Ovary (tissue), 9 donors: Measurements from ENCODE around the gene PLEKHJ1. TPM values are rescaled to one million over a fixed set of nuclear protein-coding genes. Genes with fewer than 3 reads are reported as not detected.

Experiments
- DNase-seq, 5 donors: peaks; one replicate each; pipeline ENCODE4 v3.0.0-alpha.2; 2019 to 2020
- H3K27ac ChIP-seq, 2 donors: fragments of 200-600 bp; one replicate each; pipeline versions ENCODE4 v1.5.1 to v1.8.0; 2019 to 2022
- H3K27me3 ChIP-seq: fragments of 200-600 bp; one replicate; pipeline ENCODE4 v1.8.0; 2022
- H3K36me3 ChIP-seq: fragments of 200-600 bp; sonication (generic); one replicate; pipeline ENCODE4 v1.5.1; 2019
- H3K4me1 ChIP-seq: one replicate; pipeline ENCODE4 v1.8.1; 2013; ENCODE audit warnings: mild to moderate bottlenecking, moderate library complexity; ENCODE audit not compliant: insufficient read depth
- H3K4me3 ChIP-seq: fragments of 200-600 bp; sonication (generic); one replicate; pipeline ENCODE4 v1.5.1; 2017
- H3K9me3 ChIP-seq, 2 donors: fragments of 200-600 bp in 1 of 2; sonication (generic) in 1 of 2; one replicate each; pipeline versions ENCODE4 v1.5.1 to v1.8.1; 2013 to 2019; ENCODE audit warnings: mild to moderate bottlenecking in 1 of 2, moderate library complexity in 1 of 2
- EP300 ChIP-seq: sonication (generic); formaldehyde crosslinking; IDR thresholded peaks from one replicate; pipeline ENCODE4 v1.6.1; 2017; ENCODE audit warnings: antibody characterized with exemption
- POLR2A ChIP-seq: fragments of 450-650 bp; IDR thresholded peaks from one replicate; pipeline ENCODE4 v1.6.1; 2017; ENCODE audit warnings: antibody characterized with exemption, mild to moderate bottlenecking, moderate library complexity
- WGBS, 3 donors: extraction: QIAGEN DNeasy Blood & Tissue Kit in 1 of 3; methylation state at CpG; one replicate each; pipeline versions ENCODE4 v1.1.5 to v1.1.7; 2013 to 2017; 5-methylcytosine and 5-hydroxymethylcytosine counted together
- intact Hi-C, 4 donors: fragments of 100-400 bp; cut with DNase I; formaldehyde crosslinking; loops; one replicate each; pipeline versions ENCODE4 v1.11.0 to v1.15.1; 2022 to 2023
- polyA plus RNA-seq, 2 donors: library from polyadenylated mRNA; stranded (reverse); fragments of 200-250 nt in 1 of 2; fragments of 350-450 nt in 1 of 2; fragmentation: Illumina TruSeq in 1 of 2; extraction: RNeasy Lipid Tissue Mini Kit (QIAGEN cat#74804) in 1 of 2; gene quantifications; one replicate each; pipeline ENCODE4 v1.2.3, GENCODE V29; 2013 to 2014
- total RNA-seq, 7 donors: library from RNA; depleted of rRNA in 2 of 7; stranded (reverse); fragments of >200 nt in 2 of 7; fragmentation: NEBNext Ultra II Directional in 3 of 7; extraction: Animal tissue kit (Norgen Biotek cat#: 25700) in 3 of 7; gene quantifications; one replicate each; pipeline versions ENCODE4 v1.1.0 to v1.2.4, GENCODE V29; 2016 to 2023
- TF ChIP-seq, protein P1 (sequence below), 3 donors: fragments of 450-650 bp in 2 of 3; fragments of 200-600 bp in 1 of 3; IDR thresholded peaks; one replicate each; pipeline versions ENCODE4 v1.5.1 to v1.8.0; 2016 to 2022; ENCODE audit warnings: antibody characterized with exemption in 3 of 3, mild to moderate bottlenecking in 1 of 3
- donor health status: DM: no; HTN: no; CAD: no; lungs with moderate emphysema.
- donor health status: DM: no; HTN: no; CAD: no.
- donor health status: Bipolar disorder and iron deficiency.
- donor health status: DM: yes; HTN: yes; CAD: no.
- donor health status: DM: no; HTN: no; CAD: no.
- donor health status: DM: yes; HTN: yes; CAD: no.

Gene PLEKHJ1
- total and polyA plus RNA-seq, 9 donors: 17.1 to 57.9 (median 46.8) TPM

DNA sequence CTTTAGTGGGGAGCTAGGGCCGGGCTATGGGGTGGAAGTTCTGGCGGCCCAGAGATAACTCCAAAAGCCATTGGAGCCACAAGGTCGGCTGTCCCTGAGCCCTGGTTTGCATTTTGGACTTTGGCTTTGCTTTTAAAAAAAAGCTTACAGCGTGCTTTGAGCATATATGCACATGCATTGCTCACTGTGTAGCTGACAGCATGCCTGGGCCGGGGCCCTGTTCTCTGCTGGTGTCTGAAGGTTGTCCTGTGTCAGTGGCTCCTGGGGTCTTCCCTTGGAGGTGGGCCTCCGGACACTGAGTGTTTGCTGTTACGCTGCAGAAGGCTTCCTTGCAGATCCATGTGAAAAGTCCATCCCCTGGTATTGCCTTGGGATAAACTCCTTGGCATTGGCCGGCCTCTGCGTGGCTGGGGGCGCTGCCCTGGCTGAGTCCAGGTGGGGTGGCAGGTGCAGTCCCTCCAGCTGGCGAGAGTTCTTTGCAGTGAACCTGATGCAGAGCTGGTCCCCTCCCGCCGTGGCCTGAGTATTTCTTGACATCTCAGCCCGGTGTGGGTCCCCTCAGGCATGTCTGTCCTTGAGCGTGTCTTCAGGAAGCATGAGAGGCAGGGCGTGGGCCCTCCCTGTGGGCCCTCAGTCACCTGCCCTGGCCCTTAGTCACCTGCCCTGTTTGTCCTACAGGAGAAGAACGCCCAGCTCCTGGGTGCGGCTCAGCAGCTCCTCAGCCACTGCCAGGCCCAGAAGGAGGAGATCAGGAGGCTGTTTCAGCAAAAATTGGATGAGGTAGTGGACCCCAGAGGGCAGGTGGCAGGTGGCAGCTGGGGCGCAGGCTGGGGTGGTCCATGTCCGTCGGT lies 23.0 kb downstream of the PLEKHJ1 start:
- Histone ChIP-seq H3K27me3 (no peaks in the 10 kb centered on the region), H3K4me1 (no peaks in the 10 kb centered on the region), H3K27ac (no peak overlapping the region), H3K9me3 (no peaks in the 10 kb centered on the region), H3K36me3 (no peaks in the 10 kb centered on the region), H3K4me3 (no peak overlapping the region)
- DNase-seq: no peak
- 87 to 95% (median 89%) methylated on average over 18 to 21 of the region's 21 CpGs for WGBS, 3 donors
- TF ChIP-seq POLR2A (no peak), EP300 (no peak)
- TF ChIP-seq, protein P1, sequence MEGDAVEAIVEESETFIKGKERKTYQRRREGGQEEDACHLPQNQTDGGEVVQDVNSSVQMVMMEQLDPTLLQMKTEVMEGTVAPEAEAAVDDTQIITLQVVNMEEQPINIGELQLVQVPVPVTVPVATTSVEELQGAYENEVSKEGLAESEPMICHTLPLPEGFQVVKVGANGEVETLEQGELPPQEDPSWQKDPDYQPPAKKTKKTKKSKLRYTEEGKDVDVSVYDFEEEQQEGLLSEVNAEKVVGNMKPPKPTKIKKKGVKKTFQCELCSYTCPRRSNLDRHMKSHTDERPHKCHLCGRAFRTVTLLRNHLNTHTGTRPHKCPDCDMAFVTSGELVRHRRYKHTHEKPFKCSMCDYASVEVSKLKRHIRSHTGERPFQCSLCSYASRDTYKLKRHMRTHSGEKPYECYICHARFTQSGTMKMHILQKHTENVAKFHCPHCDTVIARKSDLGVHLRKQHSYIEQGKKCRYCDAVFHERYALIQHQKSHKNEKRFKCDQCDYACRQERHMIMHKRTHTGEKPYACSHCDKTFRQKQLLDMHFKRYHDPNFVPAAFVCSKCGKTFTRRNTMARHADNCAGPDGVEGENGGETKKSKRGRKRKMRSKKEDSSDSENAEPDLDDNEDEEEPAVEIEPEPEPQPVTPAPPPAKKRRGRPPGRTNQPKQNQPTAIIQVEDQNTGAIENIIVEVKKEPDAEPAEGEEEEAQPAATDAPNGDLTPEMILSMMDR (IDR thresholded peaks at IDR 0.05): no peak
- intact Hi-C loops: no loop called here

DNA sequence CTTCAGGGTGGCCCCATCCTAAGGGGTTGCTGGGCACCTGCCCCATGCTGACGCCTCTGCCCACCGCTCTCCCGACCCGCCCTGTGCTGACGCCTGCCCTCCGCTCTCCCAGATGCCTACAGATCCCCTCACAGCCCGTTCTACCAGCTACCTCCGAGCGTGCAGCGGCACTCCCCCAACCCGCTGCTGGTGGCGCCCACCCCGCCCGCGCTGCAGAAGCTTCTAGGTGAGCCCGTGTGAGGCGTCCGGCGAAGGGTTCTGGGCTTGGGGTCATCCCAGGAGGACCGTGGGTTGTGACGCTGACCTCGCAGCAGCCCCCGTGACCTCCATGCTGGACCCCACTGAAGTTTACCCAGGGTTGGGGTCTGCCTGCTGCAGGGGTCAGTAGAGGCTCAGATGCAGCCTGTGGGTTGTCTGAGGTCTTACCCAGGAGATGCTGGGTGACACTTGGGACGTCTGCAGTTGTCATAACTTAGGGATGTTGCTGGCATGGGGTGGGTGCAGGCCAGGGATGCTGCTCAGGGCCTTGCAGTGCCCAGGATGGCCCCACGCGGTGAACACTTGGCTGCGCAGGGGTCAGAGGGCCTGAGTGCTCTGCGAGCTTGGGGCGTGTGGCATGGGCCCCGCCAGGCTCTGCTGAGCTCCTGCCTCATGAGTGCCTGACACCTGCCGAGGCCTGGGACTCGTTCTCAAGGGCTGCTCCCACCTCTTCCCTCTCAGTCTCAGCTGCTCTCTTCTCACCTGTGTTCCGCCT lies 25.0 kb downstream of the PLEKHJ1 start:
- Histone ChIP-seq H3K9me3 (no peaks in the 10 kb centered on the region), H3K36me3 (no peaks in the 10 kb centered on the region), H3K27me3 (no peaks in the 10 kb centered on the region), H3K4me1 (no peaks in the 10 kb centered on the region), H3K4me3 (no peak overlapping the region), H3K27ac (no peak overlapping the region)
- WGBS, 3 donors: 90 to 95% (median 93%) methylated on average over 30 to 33 of the region's 33 CpGs
- TF ChIP-seq EP300 (no peak), POLR2A (no peak)
- TF ChIP-seq, protein P1 (IDR thresholded peaks at IDR 0.05): no peak
- intact Hi-C loops: no loop called here
- DNase-seq: no peak

DNA sequence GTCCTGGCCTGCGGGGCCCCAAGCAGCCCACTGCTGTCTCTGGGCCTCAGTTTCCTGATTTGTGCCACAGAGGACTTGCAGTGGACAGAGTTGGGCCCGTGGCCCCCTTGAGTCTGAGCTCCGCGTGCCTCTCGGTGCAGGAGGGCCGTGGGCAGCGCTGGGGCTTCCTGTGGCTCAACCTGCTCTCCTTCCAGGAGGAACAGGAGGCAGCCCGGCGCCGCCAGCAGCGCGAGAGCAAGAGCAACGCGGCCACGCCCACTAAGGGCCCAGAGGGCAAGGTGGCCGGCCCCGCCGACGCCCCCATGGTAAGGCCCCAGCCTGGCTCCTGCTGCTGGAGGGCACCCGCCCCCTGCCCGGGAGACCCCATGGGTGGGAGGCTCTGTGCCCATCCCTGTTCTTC lies 25.9 kb downstream of the PLEKHJ1 start:
- intact Hi-C loops: no loop called here
- DNase-seq: no peak
- WGBS, 3 donors: 82 to 87% (median 82%) methylated on average over 15 to 21 of the region's 21 CpGs
- no peaks in the 10 kb centered on the region for H3K36me3 ChIP-seq
- H3K27ac ChIP-seq: no peak overlapping the region
- no peaks in the 10 kb centered on the region for H3K27me3 ChIP-seq
- no peak overlapping the region for H3K4me3 ChIP-seq
- TF ChIP-seq EP300 (no peak), POLR2A (no peak)
- TF ChIP-seq, protein P1 (IDR thresholded peaks at IDR 0.05): no peak
- H3K4me1 ChIP-seq: no peaks in the 10 kb centered on the region
- no peaks in the 10 kb centered on the region for H3K9me3 ChIP-seq

DNA sequence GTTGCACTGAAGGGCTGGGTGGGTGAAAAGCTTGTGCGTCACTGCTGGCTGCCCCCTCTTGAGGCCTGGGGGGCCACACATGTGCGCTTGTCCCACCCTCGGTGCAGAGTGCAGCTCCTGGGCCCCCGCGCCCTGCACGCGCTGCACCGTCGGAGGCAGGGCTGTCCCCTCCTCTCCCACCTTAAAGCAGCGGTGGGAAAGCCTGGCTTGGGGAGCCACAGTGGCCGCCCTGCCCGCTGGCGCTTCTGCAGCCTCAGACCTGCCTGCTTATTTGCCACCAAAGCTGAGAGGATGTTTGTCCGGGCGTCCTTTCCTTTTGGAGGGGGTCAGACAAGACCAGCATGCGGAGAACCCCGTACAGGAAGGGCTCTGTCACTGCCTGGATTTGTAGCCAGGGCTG lies 26.7 kb downstream of the PLEKHJ1 start:
- no peaks in the 10 kb centered on the region for H3K27me3 ChIP-seq
- TF ChIP-seq, protein P1 (IDR thresholded peaks at IDR 0.05): no peak
- TF ChIP-seq EP300: no peak
- no peak for TF ChIP-seq POLR2A
- no peak for DNase-seq
- no peak overlapping the region for H3K4me3 ChIP-seq
- H3K9me3 ChIP-seq: no peaks in the 10 kb centered on the region
- no peaks in the 10 kb centered on the region for H3K36me3 ChIP-seq
- no peaks in the 10 kb centered on the region for H3K4me1 ChIP-seq
- intact Hi-C loops: no loop called here
- no peak overlapping the region for H3K27ac ChIP-seq
- 90% methylated on average over 17 of the region's 17 CpGs for WGBS, 3 donors
